T-helper 2 cell treated with Interferon-gamma antibody and Interleukin-4, amounts not matched to agents 100 ng/mL and 5 ng/mL, for 36 hours (primary cell): ENCODE results near the gene KRTAP19-5. TPM values are rescaled to one million over a fixed set of nuclear protein-coding genes. Genes with fewer than 3 reads are reported as not detected.

ENCODE experiments used
- intact Hi-C: fragments of 100-400 bp; cut with micrococcal nuclease; formaldehyde crosslinking; loops from one replicate; pipeline ENCODE4 v1.15.1; 2023
- total RNA-seq: library from RNA; stranded (reverse); gene quantifications from 2 replicates; pipeline ENCODE4 v1.2.3, GENCODE V29; 2022

The KRTAP19-5 gene
- not detected in 2 replicates for total RNA-seq

DNA sequence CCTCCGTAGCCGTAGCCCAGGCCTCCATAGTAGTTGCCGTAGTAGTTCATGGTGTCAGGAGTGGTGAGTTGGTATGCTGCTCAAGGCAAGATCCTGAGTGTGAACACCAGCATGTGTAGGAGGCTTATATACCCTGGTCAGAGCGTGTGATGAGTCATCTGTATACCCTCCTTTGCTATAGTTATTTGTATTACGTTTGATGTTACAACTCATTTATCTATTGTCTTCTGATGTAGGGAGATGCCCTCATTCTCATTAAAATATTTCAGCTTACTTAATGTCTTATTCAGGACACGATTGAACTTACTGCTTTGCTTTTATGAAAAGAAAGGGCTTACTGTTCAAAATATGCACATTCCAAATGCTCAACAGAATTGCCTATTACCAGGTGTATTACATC is at the start of gene KRTAP19-5:
Gene KRTAP19-5 (minus strand): TSS at position 101 of the 400 bp plus-strand sequence. CDS start 51 bp downstream, at position 50.
- intact Hi-C loops, result no loop called here

DNA sequence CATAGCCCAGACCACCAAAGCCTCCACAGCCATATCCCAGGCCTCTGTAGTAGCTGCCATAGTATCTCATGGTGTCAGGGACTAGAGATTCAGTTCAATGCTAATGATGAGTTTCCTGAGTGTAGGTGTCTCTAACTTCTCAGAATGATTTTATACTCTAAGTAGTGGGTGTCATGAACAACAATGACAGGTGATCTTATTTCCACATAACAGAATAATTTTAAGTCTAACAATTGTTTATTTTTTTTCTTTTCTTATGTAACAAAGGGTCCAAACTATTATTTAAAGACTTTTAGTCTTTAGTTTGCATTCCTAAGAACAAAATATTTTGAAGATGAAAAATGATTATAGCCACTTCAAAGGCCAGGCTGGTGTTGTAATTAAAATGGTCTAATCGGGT is 39.8 kb upstream of the KRTAP19-5 start, which contains the start of gene KRTAP19-6:
Gene KRTAP19-6 (minus strand): TSS at position 101 of the 400 bp plus-strand sequence. CDS start 31 bp downstream, at position 70.
- intact Hi-C loops, result no loop called here

DNA sequence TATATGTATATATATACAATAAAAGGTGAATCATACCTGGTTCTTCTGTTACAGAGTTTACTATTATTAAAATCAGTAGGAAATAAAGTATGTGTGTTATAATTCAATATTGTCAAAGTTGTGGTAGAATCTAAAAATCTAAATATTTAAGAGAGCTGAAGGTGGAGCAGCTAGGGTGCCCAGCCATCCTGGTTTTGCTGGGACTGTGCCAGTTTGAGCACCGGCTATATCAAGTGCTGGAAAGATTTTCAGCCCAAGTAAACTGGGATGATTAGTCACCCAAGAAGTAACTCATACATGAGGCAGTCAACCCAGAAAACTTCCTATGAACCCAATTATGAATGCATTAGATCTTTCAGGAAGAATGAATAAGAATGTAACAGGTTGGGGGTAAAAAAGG is 16.9 kb upstream of the KRTAP19-5 start:
- intact Hi-C loops, result no loop called here

DNA sequence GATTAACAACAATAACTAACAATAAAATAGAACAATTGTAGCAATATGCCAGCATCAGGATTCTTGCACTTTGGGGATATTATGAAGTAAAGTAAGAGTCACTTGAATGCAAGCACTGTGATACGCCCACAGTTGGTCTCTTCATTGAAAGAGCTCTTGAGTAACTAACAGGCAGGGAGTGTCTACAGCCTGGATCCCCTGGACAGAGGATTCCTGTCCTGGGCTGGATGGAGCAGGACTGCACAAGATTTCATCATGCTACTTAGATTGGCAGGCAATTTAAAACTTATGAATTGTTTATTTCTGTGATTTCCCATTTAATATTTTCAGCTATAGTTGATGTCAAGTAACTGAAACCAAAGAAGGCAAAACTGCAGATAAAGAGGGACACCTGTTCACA is 13.7 kb upstream of the KRTAP19-5 start:
- intact Hi-C loops, result no loop called here

DNA sequence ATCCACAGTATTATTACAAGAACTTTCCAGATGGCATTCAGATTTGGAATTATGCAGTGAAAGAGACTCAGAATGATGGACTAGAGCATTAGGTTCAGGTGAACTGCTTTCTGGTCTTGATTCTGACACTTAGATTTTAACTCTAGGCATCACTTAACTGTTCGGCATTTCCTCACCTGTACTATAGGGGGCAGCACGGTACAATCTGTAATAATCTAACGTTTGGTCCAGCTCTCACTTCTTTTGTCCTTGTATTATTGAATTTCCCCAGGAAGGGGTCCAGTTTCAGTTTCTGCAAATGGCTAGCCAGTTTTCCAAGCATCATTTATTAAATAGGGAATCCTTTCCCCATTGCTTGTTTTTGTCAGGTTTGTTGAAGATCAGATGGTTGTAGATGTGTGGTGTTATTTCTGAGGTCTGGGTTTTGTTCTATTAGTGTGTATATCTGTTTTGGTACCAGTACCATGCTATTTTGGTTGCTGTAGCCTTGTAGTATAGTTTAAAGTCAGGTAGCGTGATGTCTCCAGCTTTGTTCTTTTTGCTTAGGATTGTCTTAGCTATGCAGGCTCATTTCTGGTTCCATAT is 3.8 kb upstream of the KRTAP19-5 start:
- intact Hi-C loops, result loop anchor here (2.0 kb wide), 1 partner anchor 581 kb away; no protein-coding TSS in a partner anchor

DNA sequence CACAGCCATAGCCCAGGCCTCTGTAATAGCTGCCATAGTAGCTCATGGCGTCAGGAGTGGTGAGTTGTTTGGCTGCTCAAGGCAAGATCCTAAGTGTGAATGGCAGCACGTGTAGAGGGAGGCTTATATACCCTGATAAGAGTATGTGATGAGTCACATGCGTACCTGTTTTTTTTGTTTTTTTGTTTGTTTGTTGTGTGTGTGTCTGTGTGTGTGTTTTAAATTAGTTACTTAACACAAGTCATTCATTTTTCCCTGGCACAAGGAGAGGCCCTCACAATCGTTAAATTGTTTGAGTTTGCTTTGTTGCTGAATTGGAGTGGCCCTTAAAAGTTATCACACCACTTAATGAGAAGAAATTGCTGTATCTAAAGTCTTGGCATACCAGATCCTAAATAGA is 4.9 kb downstream of the KRTAP19-5 start, which contains the start of gene KRTAP19-4:
Gene KRTAP19-4 (minus strand): TSS at position 101 of the 400 bp plus-strand sequence. CDS start 55 bp downstream, at position 46.
- intact Hi-C loops, result no loop called here

DNA sequence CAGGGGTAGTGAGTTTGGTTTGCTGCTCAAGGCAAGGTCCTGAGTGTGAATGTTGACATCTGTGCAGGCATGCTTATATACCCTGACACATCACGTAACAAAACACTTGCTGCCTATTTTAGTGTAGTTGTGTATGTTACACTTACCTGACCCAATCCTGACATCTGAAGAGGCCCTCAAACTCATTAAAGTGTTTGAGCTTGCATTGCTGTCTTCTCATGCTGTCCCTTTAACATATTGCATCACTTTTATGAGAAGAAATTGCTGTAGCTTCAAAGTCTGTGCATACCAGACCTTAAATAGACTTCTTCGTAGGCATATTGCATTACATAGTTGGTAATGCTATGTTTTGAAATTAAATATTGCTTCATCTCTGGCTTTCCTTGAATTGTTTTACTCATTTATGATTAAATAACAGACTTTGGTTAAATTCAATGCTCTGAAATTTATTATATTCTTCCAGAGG is 9.9 kb downstream of the KRTAP19-5 start, which contains the start of gene KRTAP19-3:
Gene KRTAP19-3 (minus strand): TSS at position 51 of the 466 bp plus-strand sequence. CDS start 56 bp downstream, outside the sequence.
- intact Hi-C loops, result no loop called here

DNA sequence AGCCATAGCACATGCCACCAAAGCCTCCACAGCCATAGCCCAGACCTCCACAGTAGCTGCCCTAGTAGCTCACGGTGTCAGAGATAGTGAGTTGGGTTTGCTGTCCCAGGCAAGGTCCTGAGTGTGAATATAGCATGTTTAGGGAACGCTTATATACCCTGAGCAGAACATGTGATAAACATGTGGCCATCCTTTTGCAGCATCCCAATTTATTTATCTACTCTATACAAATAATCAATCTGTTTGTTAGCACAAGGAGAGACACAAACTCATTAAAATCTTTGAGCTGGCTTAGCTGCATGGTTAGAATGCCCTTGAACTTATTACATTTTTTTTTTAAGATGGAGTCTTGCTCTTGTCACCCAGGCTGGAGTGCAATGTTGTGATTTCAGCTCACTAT is 14.6 kb downstream of the KRTAP19-5 start, which contains the start of gene KRTAP19-2:
Gene KRTAP19-2 (minus strand): TSS at position 101 of the 400 bp plus-strand sequence. CDS start 88 bp downstream, at position 13.
- intact Hi-C loops, result no loop called here

DNA sequence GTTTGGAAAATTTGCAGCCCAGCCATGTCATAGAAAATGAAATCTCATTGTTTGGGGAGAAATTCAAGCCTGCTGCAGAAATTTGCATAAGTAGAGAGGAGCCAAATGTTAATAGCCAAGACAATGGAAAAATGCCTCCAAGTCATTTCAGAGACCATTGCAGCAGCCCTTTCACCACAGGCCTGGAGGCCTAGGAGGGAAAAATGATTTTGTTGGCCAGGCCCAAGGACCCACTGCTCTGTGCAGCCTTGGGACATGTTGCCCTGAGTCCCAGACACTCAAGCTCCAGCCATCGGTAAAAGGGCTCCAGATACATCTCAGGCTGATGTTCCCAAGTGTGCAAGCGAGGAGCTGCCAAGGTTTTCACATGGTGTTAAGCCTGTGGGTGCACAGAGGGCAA is 15.8 kb downstream of the KRTAP19-5 start:
- intact Hi-C loops, result no loop called here

DNA sequence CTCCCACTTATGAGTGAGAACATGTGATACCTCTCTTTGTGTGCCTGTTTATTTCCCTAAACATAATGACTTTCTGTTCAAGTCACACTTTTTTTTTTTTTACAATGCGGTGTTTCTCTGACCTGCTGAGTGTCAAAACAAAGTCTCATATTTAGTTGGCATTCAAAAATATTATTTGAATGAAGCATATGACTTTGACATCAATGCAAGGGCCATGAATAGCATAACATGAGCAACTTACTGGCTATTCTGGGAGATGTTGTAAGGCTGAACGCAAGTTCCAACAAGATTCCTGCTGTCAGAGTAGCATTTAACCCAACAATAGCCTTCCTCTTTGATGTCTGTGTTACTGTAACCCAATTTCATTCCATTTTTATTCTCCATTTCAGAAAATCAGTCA is 19.8 kb downstream of the KRTAP19-5 start:
- intact Hi-C loops, result no loop called here

DNA sequence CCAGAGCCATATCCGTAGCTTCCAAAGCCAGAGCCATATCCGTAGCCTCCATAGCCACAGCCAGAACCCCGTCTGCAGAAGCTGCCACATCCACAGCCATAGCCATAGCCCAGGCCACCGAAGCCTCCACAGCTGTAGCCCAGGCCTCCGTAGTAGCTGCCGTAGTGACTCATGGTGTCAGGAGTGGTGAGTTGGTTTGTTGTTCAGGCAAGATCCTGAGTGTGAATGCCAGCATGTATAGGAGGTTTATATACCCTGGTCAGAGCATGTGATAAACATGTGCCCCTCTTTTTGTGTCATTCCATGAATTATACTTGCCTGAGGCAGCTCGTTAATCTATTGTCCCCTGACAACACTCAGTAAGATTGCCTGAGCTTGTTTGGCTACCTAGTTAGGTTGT is 21.8 kb downstream of the KRTAP19-5 start, which contains the start of gene KRTAP19-1:
Gene KRTAP19-1 (minus strand): TSS at position 223 of the 400 bp plus-strand sequence. CDS start 50 bp downstream, at position 173.
- intact Hi-C loops, result no loop called here

DNA sequence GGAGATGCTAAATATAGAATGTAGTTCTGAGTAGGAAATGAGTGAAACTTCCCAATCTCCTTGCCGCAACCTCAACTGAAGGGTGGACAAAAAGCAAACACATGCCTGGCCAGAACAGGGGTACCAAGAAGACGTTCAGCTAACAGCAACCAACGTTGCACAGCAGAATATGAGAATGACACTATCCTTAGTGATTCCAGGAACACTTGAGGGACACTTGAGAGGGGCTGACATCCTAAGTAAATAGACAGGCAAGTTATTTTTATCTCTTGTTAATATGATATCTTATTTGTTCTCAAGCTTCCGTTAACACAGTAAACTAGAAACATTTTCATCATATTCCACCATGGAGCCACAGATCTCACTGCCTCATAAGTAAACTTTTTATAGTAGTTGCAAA is 22.7 kb downstream of the KRTAP19-5 start:
- intact Hi-C loops, result no loop called here

DNA sequence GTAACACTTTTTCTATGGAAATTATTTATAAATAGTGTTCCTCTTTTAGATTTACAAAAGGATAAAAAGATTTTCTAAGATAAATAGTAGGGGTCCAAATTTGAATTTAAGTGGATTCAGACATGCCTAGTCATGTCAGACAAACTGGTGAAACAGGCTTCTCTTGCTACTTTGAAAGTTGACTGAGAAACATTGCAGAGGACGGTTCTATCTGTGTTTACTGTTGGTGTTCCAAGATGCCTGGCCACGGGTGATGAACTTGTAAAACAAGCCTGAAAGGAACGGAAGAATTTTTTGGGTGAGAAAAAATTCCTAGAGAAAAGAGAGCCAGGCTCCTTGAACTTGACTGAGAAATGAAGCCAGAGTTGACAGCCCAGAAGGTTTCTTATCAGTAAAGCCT is 23.9 kb downstream of the KRTAP19-5 start:
- intact Hi-C loops, result no loop called here

DNA sequence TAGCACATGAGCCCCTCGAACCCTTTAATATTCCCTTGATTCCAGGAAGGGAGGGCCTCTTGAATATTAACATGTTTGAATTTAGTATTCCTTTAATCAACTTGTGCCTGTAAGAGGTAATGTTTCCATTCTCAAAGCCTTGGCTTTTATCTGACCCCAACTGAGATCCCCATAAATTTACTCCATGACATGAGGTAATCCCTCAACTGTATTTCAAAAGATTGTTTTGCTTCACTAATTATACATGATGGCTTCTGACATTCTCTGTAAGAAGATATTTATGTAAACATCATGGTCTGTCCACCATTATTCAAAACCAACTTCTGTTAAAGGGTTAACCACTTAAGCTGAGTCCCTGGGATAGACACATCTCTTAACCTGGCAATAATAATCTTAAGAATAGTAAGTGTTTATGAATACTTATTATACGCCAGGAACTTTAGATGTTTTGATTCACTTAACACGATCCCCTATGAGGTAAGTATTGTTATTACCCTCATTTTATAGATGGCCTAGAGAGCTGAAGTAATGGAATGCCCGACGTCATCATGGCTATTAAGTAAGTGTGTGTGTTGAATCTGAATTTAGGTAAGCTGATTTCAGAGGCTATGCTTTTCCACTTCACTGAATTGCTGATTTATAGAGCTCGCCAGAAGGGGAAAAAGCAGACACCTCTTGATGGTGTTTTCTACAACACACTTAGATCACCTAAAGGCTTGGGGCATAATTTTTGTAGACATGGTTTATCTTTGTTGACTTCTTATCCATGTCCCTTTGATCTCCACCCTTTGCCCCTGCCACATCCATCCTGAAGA is 32.8 kb downstream of the KRTAP19-5 start:
- intact Hi-C loops, result no loop called here

DNA sequence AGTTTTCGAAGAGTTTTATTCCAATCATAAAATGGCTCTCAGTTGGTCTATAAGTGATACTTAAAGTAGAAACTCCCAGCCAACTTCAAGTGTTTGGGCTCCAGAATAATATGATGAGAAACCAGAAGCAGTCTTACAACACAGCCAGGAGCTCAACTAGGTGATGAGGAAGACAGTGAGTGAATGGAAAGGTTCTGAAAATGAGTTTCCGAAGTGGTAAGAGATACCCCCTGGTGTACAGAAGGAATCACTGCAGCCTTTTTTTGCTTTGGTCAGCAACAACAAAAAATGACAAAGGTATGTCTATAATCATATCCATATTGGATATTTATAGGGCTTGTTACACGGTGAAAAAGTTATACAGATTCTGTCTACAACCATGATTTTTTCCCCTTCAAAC is 38.2 kb downstream of the KRTAP19-5 start:
- intact Hi-C loops, result no loop called here

Other genes with a start within 250 kb of the KRTAP19-5 start
- gene KRTAP24-1, start 219.2 kb downstream of the KRTAP19-5 start, total RNA-seq, result not detected in 2 replicates
- gene KRTAP25-1, start 212.6 kb downstream of the KRTAP19-5 start, total RNA-seq, result not detected in 2 replicates
- gene KRTAP26-1, start 181.8 kb downstream of the KRTAP19-5 start, total RNA-seq, result not detected in 2 replicates
- not detected in 2 replicates for gene KRTAP27-1, start 164.4 kb downstream of the KRTAP19-5 start, total RNA-seq
- not detected in 2 replicates for gene KRTAP23-1, start 153.5 kb downstream of the KRTAP19-5 start, total RNA-seq
- not detected in 2 replicates for gene KRTAP13-2, start 129.9 kb downstream of the KRTAP19-5 start, total RNA-seq
- gene KRTAP13-1, start 106.1 kb downstream of the KRTAP19-5 start, total RNA-seq, result not detected in 2 replicates
- not detected in 2 replicates for gene KRTAP13-3, start 76.2 kb downstream of the KRTAP19-5 start, total RNA-seq
- not detected in 2 replicates for gene KRTAP13-4, start 71.9 kb downstream of the KRTAP19-5 start, total RNA-seq
- not detected in 2 replicates for gene KRTAP15-1, start 61.9 kb downstream of the KRTAP19-5 start, total RNA-seq
- gene KRTAP19-1, start 21.8 kb downstream of the KRTAP19-5 start, total RNA-seq, result not detected in 2 replicates
- gene KRTAP19-2, start 14.7 kb downstream of the KRTAP19-5 start, total RNA-seq, result not detected in 2 replicates
- not detected in 2 replicates for gene KRTAP19-3, start 10.1 kb downstream of the KRTAP19-5 start, total RNA-seq
- not detected in 2 replicates for gene KRTAP19-4, start 5.0 kb downstream of the KRTAP19-5 start, total RNA-seq
- gene KRTAP19-6, start 39.7 kb upstream of the KRTAP19-5 start, total RNA-seq, result not detected in 2 replicates
- not detected in 2 replicates for gene KRTAP19-7, start 59.2 kb upstream of the KRTAP19-5 start, total RNA-seq
- not detected in 2 replicates for gene KRTAP22-2, start 88.3 kb upstream of the KRTAP19-5 start, total RNA-seq
- not detected in 2 replicates for gene KRTAP6-3, start 90.3 kb upstream of the KRTAP19-5 start, total RNA-seq
- not detected in 2 replicates for gene KRTAP6-2, start 96.8 kb upstream of the KRTAP19-5 start, total RNA-seq
- gene KRTAP22-1, start 98.9 kb upstream of the KRTAP19-5 start, total RNA-seq, result not detected in 2 replicates
- gene KRTAP6-1, start 111.8 kb upstream of the KRTAP19-5 start, total RNA-seq, result not detected in 2 replicates
- gene KRTAP20-1, start 114.3 kb upstream of the KRTAP19-5 start, total RNA-seq, result not detected in 2 replicates
- gene KRTAP20-4, start 118.5 kb upstream of the KRTAP19-5 start, total RNA-seq, result not detected in 2 replicates
- not detected in 2 replicates for gene KRTAP20-2, start 133.1 kb upstream of the KRTAP19-5 start, total RNA-seq
- not detected in 2 replicates for gene KRTAP20-3, start 140.7 kb upstream of the KRTAP19-5 start, total RNA-seq
- not detected in 2 replicates for gene KRTAP21-3, start 216.6 kb upstream of the KRTAP19-5 start, total RNA-seq
- not detected in 2 replicates for gene KRTAP21-2, start 245.1 kb upstream of the KRTAP19-5 start, total RNA-seq